ENCODE measurements around the gene HDHD5. TPM values are rescaled to one million over a fixed set of nuclear protein-coding genes. Genes with fewer than 3 reads are reported as not detected.

Gene HDHD5
- total and polyA plus RNA-seq, 2 of the 13 experiments (the other 11 are each of a cell fraction or from before 2014, with no cell fraction given): not detected

DNA sequence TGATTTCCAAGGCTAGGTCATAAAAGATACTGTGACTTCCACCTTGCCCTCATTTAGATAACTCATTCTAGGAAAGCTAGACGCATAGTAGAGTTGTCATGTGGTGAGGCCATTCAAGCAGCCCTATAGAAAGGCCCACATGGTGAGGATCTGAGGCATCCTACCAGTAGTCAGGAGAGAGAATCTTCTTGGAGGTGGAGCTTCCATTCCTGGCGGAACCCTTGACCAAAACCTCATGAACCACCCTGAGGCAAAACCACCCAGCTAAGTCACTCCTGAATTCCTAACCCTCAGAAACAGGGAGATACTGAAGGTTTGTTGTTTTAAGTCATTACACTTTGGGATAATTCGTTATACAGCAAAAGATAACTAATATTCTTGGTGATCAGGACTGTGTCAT lies 2.9 kb upstream of the HDHD5 start:
- no peak overlapping the region for H3K4me2 ChIP-seq (ENCODE audit: low read depth, low read length)
- no peak for FAIRE-seq
- H4K20me1 ChIP-seq (ENCODE audit: insufficient read depth, low read length): no peaks in the 10 kb centered on the region
- H3K27me3 ChIP-seq (ENCODE audit: control insufficient read depth in 1 of 2, insufficient read depth in 2 of 2, low read length in 2 of 2): peaks cover 2 to 14% of the 10 kb centered on the region in 2 experiments; a peak in 2 of 5 replicates
- H3K27ac ChIP-seq (ENCODE audit: extremely low read length, insufficient read depth, low read length): no peak overlapping the region
- DNase-seq (ENCODE audit: low spot score): no peak
- H3K4me1 ChIP-seq (ENCODE audit: insufficient read depth, low read length): no peaks in the 10 kb centered on the region
- 0% methylated on average over 2 of the region's 3 CpGs for whole genome bisulfite sequencing (ENCODE audit: low lambda C conversion rate)
- intact Hi-C loops (cut with micrococcal nuclease; ENCODE audit: unreplicated experiment) (no loop called here), in situ Hi-C loops (cut with HindIII; ENCODE audit: extremely low pct_ligation_motif_present, low pct_unique_long_range_greater_than_20kb) (no loop called here)
- ChIA-PET CTCF (ENCODE audit: low intra/inter-chr PET ratio, low total read pairs) (no interaction called here), POLR2A (no interaction called here)
- no peak overlapping the region for H3K9ac ChIP-seq (ENCODE audit: insufficient read depth, low read depth, low read length)
- H3K4me3 ChIP-seq (replicated peaks in 1 of 3; ENCODE audit: insufficient read depth in 1 of 3, low read depth in 2 of 3, low read length in 3 of 3): no peak overlapping the region
- H3K36me3 ChIP-seq (replicated peaks in 1 of 2; ENCODE audit: control insufficient read depth in 1 of 2, insufficient read depth in 2 of 2, low read length in 2 of 2): no peaks in the 10 kb centered on the region
- no peak overlapping the region for H2AFZ ChIP-seq (ENCODE audit: low read length)
- ATAC-seq: no peak
- BruUV-seq (replicated peaks): no TSS peak
- no peaks in the 10 kb centered on the region for H3K79me2 ChIP-seq (ENCODE audit: insufficient read depth, low read length)
- no peaks in the 10 kb centered on the region for H3K9me3 ChIP-seq (ENCODE audit: low read length)
- no peak for TF ChIP-seq RORA (CRISPR knock-in tag; IDR thresholded peaks at IDR 0.05)
- TF ChIP-seq ZNF256 (CRISPR knock-in tag; conservative IDR thresholded peaks at IDR 0.05): no peak
- no peak for TF ChIP-seq ZNF549 (CRISPR knock-in tag; IDR thresholded peaks at IDR 0.05)

DNA sequence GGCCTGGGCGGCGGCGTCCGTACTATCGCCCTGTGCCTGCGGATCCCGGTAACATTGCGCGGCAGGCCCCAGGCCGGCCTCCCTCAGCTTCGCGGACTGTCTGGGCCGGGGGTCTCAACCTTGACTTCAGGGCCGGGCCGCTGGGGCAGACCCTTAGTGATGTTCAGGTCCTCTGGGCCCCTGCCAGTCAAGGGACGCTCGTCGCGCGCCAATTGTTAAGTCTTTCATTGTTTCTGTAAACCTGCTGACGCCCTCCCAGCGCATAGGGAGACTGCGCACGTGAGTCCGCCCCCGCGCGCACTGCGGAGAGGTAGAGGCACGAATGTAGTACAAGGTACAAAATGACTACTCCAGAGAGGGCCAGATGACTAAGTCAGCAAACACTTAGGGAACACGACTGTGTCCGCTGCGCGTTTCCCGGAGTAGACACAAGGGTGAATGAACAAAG lies 451 bp upstream of the HDHD5 start:
- Histone ChIP-seq H3K9ac (ENCODE audit: insufficient read depth, low read depth, low read length) (no peak overlapping the region), H3K4me2 (ENCODE audit: low read depth, low read length) (no peak overlapping the region), H4K20me1 (ENCODE audit: insufficient read depth, low read length) (no peaks in the 10 kb centered on the region), H3K4me3 (replicated peaks in 1 of 3; ENCODE audit: insufficient read depth in 1 of 3, low read depth in 2 of 3, low read length in 3 of 3) (no peak overlapping the region), H2AFZ (ENCODE audit: low read length) (no peak overlapping the region), H3K79me2 (ENCODE audit: insufficient read depth, low read length) (no peaks in the 10 kb centered on the region), H3K4me1 (ENCODE audit: insufficient read depth, low read length) (no peaks in the 10 kb centered on the region), H3K27me3 (ENCODE audit: control insufficient read depth in 1 of 2, insufficient read depth in 2 of 2, low read length in 2 of 2) (peaks cover 2 to 11% of the 10 kb centered on the region in 2 experiments; a peak in 2 of 5 replicates), H3K27ac (ENCODE audit: extremely low read length, insufficient read depth, low read length) (no peak overlapping the region), H3K9me3 (ENCODE audit: low read length) (no peaks in the 10 kb centered on the region), H3K36me3 (replicated peaks in 1 of 2; ENCODE audit: control insufficient read depth in 1 of 2, insufficient read depth in 2 of 2, low read length in 2 of 2) (no peaks in the 10 kb centered on the region)
- no peak for DNase-seq (ENCODE audit: low spot score)
- no peak for TF ChIP-seq RFX3 (CRISPR knock-in tag; IDR thresholded peaks at IDR 0.05)
- ChIA-PET POLR2A (no interaction called here), CTCF (ENCODE audit: low intra/inter-chr PET ratio, low total read pairs) (no interaction called here)
- intact Hi-C loops (cut with micrococcal nuclease; ENCODE audit: unreplicated experiment) (no loop called here), in situ Hi-C loops (cut with HindIII; ENCODE audit: extremely low pct_ligation_motif_present, low pct_unique_long_range_greater_than_20kb) (no loop called here)
- ATAC-seq: no peak
- no TSS peak for BruUV-seq (replicated peaks)
- WGBS (ENCODE audit: low lambda C conversion rate): 83% methylated on average over 23 of the region's 35 CpGs
- FAIRE-seq: no peak

Measured in HepG2 (cell line).